ENCODE results near the gene EPB41L2.

- TF ChIP-seq, protein P1, sequence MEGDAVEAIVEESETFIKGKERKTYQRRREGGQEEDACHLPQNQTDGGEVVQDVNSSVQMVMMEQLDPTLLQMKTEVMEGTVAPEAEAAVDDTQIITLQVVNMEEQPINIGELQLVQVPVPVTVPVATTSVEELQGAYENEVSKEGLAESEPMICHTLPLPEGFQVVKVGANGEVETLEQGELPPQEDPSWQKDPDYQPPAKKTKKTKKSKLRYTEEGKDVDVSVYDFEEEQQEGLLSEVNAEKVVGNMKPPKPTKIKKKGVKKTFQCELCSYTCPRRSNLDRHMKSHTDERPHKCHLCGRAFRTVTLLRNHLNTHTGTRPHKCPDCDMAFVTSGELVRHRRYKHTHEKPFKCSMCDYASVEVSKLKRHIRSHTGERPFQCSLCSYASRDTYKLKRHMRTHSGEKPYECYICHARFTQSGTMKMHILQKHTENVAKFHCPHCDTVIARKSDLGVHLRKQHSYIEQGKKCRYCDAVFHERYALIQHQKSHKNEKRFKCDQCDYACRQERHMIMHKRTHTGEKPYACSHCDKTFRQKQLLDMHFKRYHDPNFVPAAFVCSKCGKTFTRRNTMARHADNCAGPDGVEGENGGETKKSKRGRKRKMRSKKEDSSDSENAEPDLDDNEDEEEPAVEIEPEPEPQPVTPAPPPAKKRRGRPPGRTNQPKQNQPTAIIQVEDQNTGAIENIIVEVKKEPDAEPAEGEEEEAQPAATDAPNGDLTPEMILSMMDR (IDR thresholded peaks at IDR 0.05) = no peak
- no peak for TF ChIP-seq ZFX (IDR thresholded peaks at IDR 0.05; ENCODE audit: borderline replicate concordance)
Observed at GRCh38 chr6:130839379-130839778, 223.7 kb downstream of the EPB41L2 start.
